WTC11 (cell line): ENCODE results near the gene ALOXE3. TPM values are rescaled to one million over a fixed set of nuclear protein-coding genes. Genes with fewer than 3 reads are reported as not detected.

ENCODE experiments used
- ATAC-seq: fragments of 200-7000 bp; cut with Tn5 transposase; 2 replicates; pipeline ENCODE4 v1.10.0; 2021; ENCODE audit warnings: mild to moderate bottlenecking, moderate library complexity
- CTCF ChIA-PET: fragments of 300-600 bp; sonication (Branson Sonifier 250); formaldehyde crosslinking; loops from one replicate; lab custom pipeline; 2021; ENCODE audit warnings: antibody characterized with exemption; lab: Charles Lee
- POLR2A ChIA-PET: fragments of 350-600 bp; sonication (Branson Sonifier 250); formaldehyde crosslinking; loops from one replicate; lab custom pipeline; 2021; ENCODE audit warnings: antibody characterized with exemption; lab: Charles Lee
- DNase-seq: peaks from one replicate; pipeline ENCODE4 v3.0.0; 2021; ENCODE audit warnings: low spot score
- H3K27ac Mint-ChIP-seq: 2 replicates; pipeline ENCODE4 v1.8.0; 2021; ENCODE audit warnings: mixed read lengths
- H3K27me3 Mint-ChIP-seq: 2 replicates; pipeline ENCODE4 v1.8.0; 2021; ENCODE audit warnings: low read depth, mild to moderate bottlenecking, moderate library complexity, mixed read lengths
- H3K36me3 Mint-ChIP-seq: 2 replicates; pipeline ENCODE4 v1.8.0; 2021; ENCODE audit warnings: mixed read lengths
- H3K4me1 Mint-ChIP-seq: 2 replicates; pipeline ENCODE4 v1.8.0; 2022; ENCODE audit warnings: mixed read lengths
- H3K4me3 Mint-ChIP-seq: 2 replicates; pipeline ENCODE4 v1.8.0; 2021; ENCODE audit warnings: mild to moderate bottlenecking, moderate library complexity, mixed read lengths
- H3K9me3 Mint-ChIP-seq: 2 replicates; pipeline ENCODE4 v1.8.0; 2021; ENCODE audit warnings: mixed read lengths
- FOXK1 ChIP-seq: sonication (generic); formaldehyde crosslinking; IDR thresholded peaks from 2 replicates; pipeline ENCODE4 v1.8.0; 2022; ENCODE audit warnings: mild to moderate bottlenecking, moderate library complexity, missing genetic modification reagents
- FOXP1 ChIP-seq: sonication (generic); formaldehyde crosslinking; IDR thresholded peaks from 2 replicates; pipeline ENCODE4 v1.8.0; 2022; ENCODE audit warnings: missing genetic modification reagents, mild to moderate bottlenecking, moderate library complexity, borderline replicate concordance
- GABPB1 ChIP-seq: sonication (generic); formaldehyde crosslinking; IDR thresholded peaks from 2 replicates; pipeline ENCODE4 v1.8.1; 2023; ENCODE audit warnings: mild to moderate bottlenecking, missing genetic modification reagents
- MAX ChIP-seq: sonication (generic); formaldehyde crosslinking; IDR thresholded peaks from 2 replicates; pipeline ENCODE4 v1.8.0; 2022; ENCODE audit warnings: mild to moderate bottlenecking, missing genetic modification reagents
- NFE2L1 ChIP-seq: sonication (generic); formaldehyde crosslinking; IDR thresholded peaks from 2 replicates; pipeline ENCODE4 v1.8.1; 2023; ENCODE audit warnings: missing genetic modification reagents
- SP1 ChIP-seq: sonication (generic); formaldehyde crosslinking; conservative IDR thresholded peaks from 2 replicates; pipeline ENCODE4 v1.8.1; 2022; ENCODE audit warnings: missing genetic modification reagents
- TEAD1 ChIP-seq: sonication (generic); formaldehyde crosslinking; IDR thresholded peaks from 2 replicates; pipeline ENCODE4 v1.8.0; 2022; ENCODE audit warnings: mild to moderate bottlenecking, missing genetic modification reagents
- TEAD4 ChIP-seq: sonication (generic); formaldehyde crosslinking; IDR thresholded peaks from 2 replicates; pipeline ENCODE4 v1.8.0; 2022; ENCODE audit warnings: mild to moderate bottlenecking, missing genetic modification reagents
- ZBTB21 ChIP-seq: sonication (generic); formaldehyde crosslinking; IDR thresholded peaks from 2 replicates; pipeline ENCODE4 v1.8.1; 2023; ENCODE audit warnings: mild to moderate bottlenecking, missing genetic modification reagents, borderline replicate concordance
- ZBTB43 ChIP-seq: sonication (generic); formaldehyde crosslinking; IDR thresholded peaks from 2 replicates; pipeline ENCODE4 v1.8.1; 2023; ENCODE audit warnings: mild to moderate bottlenecking, missing genetic modification reagents
- ZNF121 ChIP-seq: sonication (generic); formaldehyde crosslinking; IDR thresholded peaks from 2 replicates; pipeline ENCODE4 v1.8.0; 2023; ENCODE audit warnings: missing genetic modification reagents
- ZNF138 ChIP-seq: sonication (generic); formaldehyde crosslinking; conservative IDR thresholded peaks from 2 replicates; pipeline ENCODE4 v1.8.1; 2022; ENCODE audit warnings: mild to moderate bottlenecking, moderate library complexity, missing genetic modification reagents
- ZNF232 ChIP-seq: sonication (generic); formaldehyde crosslinking; IDR thresholded peaks from 2 replicates; pipeline ENCODE4 v1.8.0; 2022; ENCODE audit warnings: mild to moderate bottlenecking, missing genetic modification reagents
- total RNA-seq: library from RNA; stranded (reverse); gene quantifications from 3 replicates; pipeline ENCODE4 v1.2.3, GENCODE V29; 2021
- TF ChIP-seq, protein P1 (sequence below): sonication (generic); formaldehyde crosslinking; IDR thresholded peaks from 2 replicates; pipeline ENCODE4 v1.8.1; 2023; ENCODE audit warnings: mild to moderate bottlenecking, missing genetic modification reagents, moderate library complexity

ALOXE3 gene
- total RNA-seq, 1 experiment from 2014 or later: 0.81 TPM

- CTCF ChIA-PET: interaction anchor here (0.6 to 2.0 kb wide), 9 partner anchors 10 to 96 kb away, joined by 3 to 9 read pairs (median 3); partner anchors contain the start of gene AURKB
Observed at GRCh38 chr17:8153957-8154607, 35.8 kb upstream of the ALOXE3 start.

DNA sequence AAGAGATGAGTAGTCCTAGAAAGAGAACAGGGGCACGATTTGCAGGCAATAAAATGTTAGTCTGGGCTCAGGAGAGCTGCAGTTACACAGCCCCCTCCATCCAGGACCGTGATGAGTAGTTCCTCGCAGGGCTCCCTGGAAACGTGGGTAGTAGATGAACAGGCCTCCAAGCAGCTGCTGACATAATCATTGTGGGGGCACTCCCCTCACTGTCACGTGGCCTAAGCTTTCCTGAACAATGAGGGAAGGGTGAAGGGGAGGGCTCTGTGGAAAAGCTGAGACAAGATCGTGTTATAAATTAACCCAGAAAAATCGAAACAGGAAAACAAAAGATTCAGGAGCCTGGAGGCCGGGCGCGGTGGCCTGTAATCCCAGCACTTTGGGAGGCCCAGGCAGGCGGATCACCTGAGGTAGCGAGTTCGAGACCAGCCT is 35.2 kb upstream of the ALOXE3 start:
- DNase-seq: no peak
- H3K36me3 Mint-ChIP-seq: peaks cover 5% of the 10 kb centered on the region
- no peak for ATAC-seq
- H3K9me3 Mint-ChIP-seq: no peaks in the 10 kb centered on the region
- POLR2A ChIA-PET: interaction anchor here (0.9 to 1.9 kb wide), 7 partner anchors 13 to 141 kb away, joined by 3 to 7 read pairs (median 5); partner anchors contain the start of genes BORCS6 and SLC25A35
- H3K4me1 Mint-ChIP-seq: peaks cover 16% of the 10 kb centered on the region
- H3K27ac Mint-ChIP-seq: peak overlapping the region; percentile 99
- CTCF ChIA-PET: interaction anchor here (1.0 to 2.0 kb wide), 4 partner anchors 21 to 80 kb away, joined by 3 to 9 read pairs (median 6); partner anchors contain the start of gene AURKB
- H3K4me3 Mint-ChIP-seq: peak overlapping the region; percentile 96
- peaks cover 3% of the 10 kb centered on the region; the same call in 1 of the 2 replicates for H3K27me3 Mint-ChIP-seq
- TF ChIP-seq, protein P1, sequence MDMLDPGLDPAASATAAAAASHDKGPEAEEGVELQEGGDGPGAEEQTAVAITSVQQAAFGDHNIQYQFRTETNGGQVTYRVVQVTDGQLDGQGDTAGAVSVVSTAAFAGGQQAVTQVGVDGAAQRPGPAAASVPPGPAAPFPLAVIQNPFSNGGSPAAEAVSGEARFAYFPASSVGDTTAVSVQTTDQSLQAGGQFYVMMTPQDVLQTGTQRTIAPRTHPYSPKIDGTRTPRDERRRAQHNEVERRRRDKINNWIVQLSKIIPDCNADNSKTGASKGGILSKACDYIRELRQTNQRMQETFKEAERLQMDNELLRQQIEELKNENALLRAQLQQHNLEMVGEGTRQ (CRISPR knock-in tag): peak; percentile 51
- TF ChIP-seq MAX (CRISPR knock-in tag): no peak

More at GRCh38 chr17:8153957-8154607, 35.8 kb upstream of the ALOXE3 start:
- Mint-ChIP-seq H3K4me3 (no peak overlapping the region), H3K36me3 (peaks cover 4% of the 10 kb centered on the region), H3K9me3 (no peaks in the 10 kb centered on the region), H3K27ac (peak overlapping the region; percentile 100; the same call in 1 of the 2 replicates), H3K4me1 (peaks cover 17% of the 10 kb centered on the region), H3K27me3 (peaks cover 3% of the 10 kb centered on the region; the same call in 1 of the 2 replicates)
- DNase-seq: peak; percentile 98
- TF ChIP-seq ZNF121: no peak
- peak; percentile 77; the same call in 1 of the 2 replicates for TF ChIP-seq ZBTB21 (CRISPR knock-in tag)
- TF ChIP-seq ZNF138 (CRISPR knock-in tag): no peak
- TF ChIP-seq SP1 (CRISPR knock-in tag): peak; percentile 94
- peak; percentile 82; the same call in 1 of the 2 replicates for TF ChIP-seq TEAD1 (CRISPR knock-in tag)
- peak; percentile 72; the same call in 1 of the 2 replicates for TF ChIP-seq FOXK1 (CRISPR knock-in tag)
- 0 out of 2 replicates have a peak, but pooled peaks have one; percentile 16 for TF ChIP-seq ZNF232
- TF ChIP-seq ZBTB43 (CRISPR knock-in tag): 0 out of 2 replicates have a peak, but pooled peaks have one; percentile 45
- TF ChIP-seq TEAD4: 0 out of 2 replicates have a peak, but pooled peaks have one; percentile 47
- 0 out of 2 replicates have a peak, but pooled peaks have one; percentile 50 for TF ChIP-seq FOXP1 (CRISPR knock-in tag)
- ATAC-seq: peak; percentile 10
- POLR2A ChIA-PET: interaction anchor here (0.6 to 1.9 kb wide), 10 partner anchors 10 to 141 kb away, joined by 3 to 7 read pairs (median 4); partner anchors contain the start of genes BORCS6 and SLC25A35

DNA sequence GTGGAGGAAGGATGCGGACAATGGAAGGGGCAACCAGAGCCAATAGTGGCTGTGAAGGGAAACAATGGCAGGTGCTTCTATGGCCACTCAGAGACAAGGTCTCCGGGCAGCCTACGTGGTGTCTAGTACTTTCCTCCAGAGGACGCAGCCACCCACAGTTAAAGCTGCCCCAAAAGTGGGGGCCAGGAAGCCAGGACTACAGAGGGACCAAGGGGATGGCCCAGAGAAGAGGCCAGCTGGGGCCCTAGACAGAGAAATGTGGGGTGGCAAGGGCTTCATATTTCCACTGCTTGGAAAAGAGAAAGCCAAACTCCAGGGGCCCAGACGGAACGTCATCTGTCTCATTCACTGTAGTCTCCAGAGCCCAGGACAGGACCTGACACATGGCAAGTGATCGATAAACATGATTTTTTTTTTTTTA is 34.7 kb upstream of the ALOXE3 start:
- ATAC-seq: no peak
- POLR2A ChIA-PET: interaction anchor here (1.2 to 1.9 kb wide), 5 partner anchors 13 to 57 kb away, joined by 5 to 7 read pairs (median 7); partner anchors contain the start of gene AURKB
- peak overlapping the region; percentile 96 for H3K4me3 Mint-ChIP-seq
- peaks cover 14% of the 10 kb centered on the region for H3K4me1 Mint-ChIP-seq
- CTCF ChIA-PET: interaction anchor here (1.9 kb wide), 1 partner anchor 80 kb away, joined by 9 read pairs; no protein-coding TSS in a partner anchor
- H3K36me3 Mint-ChIP-seq: peaks cover 9% of the 10 kb centered on the region
- TF ChIP-seq NFE2L1 (CRISPR knock-in tag): no peak
- TF ChIP-seq GABPB1 (CRISPR knock-in tag): no peak
- TF ChIP-seq, all 79 proteins: peak for 0
- DNase-seq: no peak
- Mint-ChIP-seq H3K9me3 (no peaks in the 10 kb centered on the region), H3K27ac (peak overlapping the region; percentile 99), H3K27me3 (peaks cover 3% of the 10 kb centered on the region; the same call in 1 of the 2 replicates)
